WTC11 (cell line): ENCODE measurements around the gene RNF152. TPM values are rescaled to one million over a fixed set of nuclear protein-coding genes. Genes with fewer than 3 reads are reported as not detected.
"Not testable (repeated sequence)": the region's sequence is repeated elsewhere in the genome, so short reads cannot be mapped to it uniquely, and the experiment has no call there.

Source experiments
- ATAC-seq: fragments of 200-7000 bp; cut with Tn5 transposase; 2 replicates; pipeline ENCODE4 v1.10.0; 2021; ENCODE audit warnings: mild to moderate bottlenecking, moderate library complexity
- CTCF ChIA-PET: fragments of 300-600 bp; sonication (Branson Sonifier 250); formaldehyde crosslinking; loops from one replicate; lab custom pipeline; 2021; ENCODE audit warnings: antibody characterized with exemption; lab: Charles Lee
- POLR2A ChIA-PET: fragments of 350-600 bp; sonication (Branson Sonifier 250); formaldehyde crosslinking; loops from one replicate; lab custom pipeline; 2021; ENCODE audit warnings: antibody characterized with exemption; lab: Charles Lee
- DNase-seq: peaks from one replicate; pipeline ENCODE4 v3.0.0; 2021; ENCODE audit warnings: low spot score
- H3K27ac Mint-ChIP-seq: 2 replicates; pipeline ENCODE4 v1.8.0; 2021; ENCODE audit warnings: mixed read lengths
- H3K27me3 Mint-ChIP-seq: 2 replicates; pipeline ENCODE4 v1.8.0; 2021; ENCODE audit warnings: low read depth, mild to moderate bottlenecking, moderate library complexity, mixed read lengths
- H3K36me3 Mint-ChIP-seq: 2 replicates; pipeline ENCODE4 v1.8.0; 2021; ENCODE audit warnings: mixed read lengths
- H3K4me1 Mint-ChIP-seq: 2 replicates; pipeline ENCODE4 v1.8.0; 2022; ENCODE audit warnings: mixed read lengths
- H3K4me3 Mint-ChIP-seq: 2 replicates; pipeline ENCODE4 v1.8.0; 2021; ENCODE audit warnings: mild to moderate bottlenecking, moderate library complexity, mixed read lengths
- H3K9me3 Mint-ChIP-seq: 2 replicates; pipeline ENCODE4 v1.8.0; 2021; ENCODE audit warnings: mixed read lengths
- CBFB ChIP-seq: sonication (generic); formaldehyde crosslinking; IDR thresholded peaks from 2 replicates; pipeline ENCODE4 v1.8.1; 2022; ENCODE audit warnings: mild to moderate bottlenecking, low read depth, missing genetic modification reagents
- CDX4 ChIP-seq: fragments of 250-450 bp; sonication (Bioruptor Pico); IDR thresholded peaks from 2 replicates; pipeline ENCODE4 v1.9.0; 2021; ENCODE audit warnings: moderate library complexity, mild to moderate bottlenecking, inconsistent platforms, borderline replicate concordance
- CREM ChIP-seq: sonication (generic); formaldehyde crosslinking; IDR thresholded peaks from 2 replicates; pipeline ENCODE4 v1.8.1; 2022; ENCODE audit warnings: mild to moderate bottlenecking, missing genetic modification reagents, moderate library complexity
- EMX1 ChIP-seq: fragments of 250-450 bp; sonication (Bioruptor Pico); IDR thresholded peaks from 2 replicates; pipeline ENCODE4 v1.8.0; 2021; ENCODE audit warnings: mild to moderate bottlenecking
- ETV6 ChIP-seq: sonication (generic); formaldehyde crosslinking; IDR thresholded peaks from 2 replicates; pipeline ENCODE4 v1.8.1; 2022; ENCODE audit warnings: mild to moderate bottlenecking, missing genetic modification reagents
- FOXP1 ChIP-seq: sonication (generic); formaldehyde crosslinking; IDR thresholded peaks from 2 replicates; pipeline ENCODE4 v1.8.0; 2022; ENCODE audit warnings: missing genetic modification reagents, mild to moderate bottlenecking, moderate library complexity, borderline replicate concordance
- HMGA2 ChIP-seq: fragments of 250-450 bp; sonication (Bioruptor Pico); IDR thresholded peaks from 2 replicates; pipeline ENCODE4 v1.4.0; 2021; ENCODE audit warnings: mild to moderate bottlenecking, moderate library complexity
- JUN ChIP-seq: sonication (generic); formaldehyde crosslinking; IDR thresholded peaks from 2 replicates; pipeline ENCODE4 v1.8.0; 2023; ENCODE audit warnings: mild to moderate bottlenecking, missing genetic modification reagents
- NFATC4 ChIP-seq: fragments of 250-450 bp; sonication (Bioruptor Pico); IDR thresholded peaks from 2 replicates; pipeline ENCODE4 v1.9.0; 2021; ENCODE audit warnings: mild to moderate bottlenecking
- OVOL2 ChIP-seq: fragments of 250-450 bp; sonication (Bioruptor Pico); IDR thresholded peaks from 2 replicates; pipeline ENCODE4 v1.9.0; 2021; ENCODE audit warnings: mild to moderate bottlenecking, borderline replicate concordance
- PRRX2 ChIP-seq: fragments of 250-450 bp; sonication (Bioruptor Pico); IDR thresholded peaks from 2 replicates; pipeline ENCODE4 v1.8.0; 2021; ENCODE audit warnings: mild to moderate bottlenecking
- RORB ChIP-seq: fragments of 250-450 bp; sonication (Bioruptor Pico); IDR thresholded peaks from 2 replicates; pipeline ENCODE4 v1.9.0; 2021; ENCODE audit warnings: mild to moderate bottlenecking
- ZNF232 ChIP-seq: sonication (generic); formaldehyde crosslinking; IDR thresholded peaks from 2 replicates; pipeline ENCODE4 v1.8.0; 2022; ENCODE audit warnings: mild to moderate bottlenecking, missing genetic modification reagents
- ZNF317 ChIP-seq: sonication (generic); formaldehyde crosslinking; IDR thresholded peaks from 2 replicates; pipeline ENCODE4 v1.8.1; 2023; ENCODE audit warnings: low read depth, mild to moderate bottlenecking, moderate library complexity, missing genetic modification reagents, borderline replicate concordance
- ZNF396 ChIP-seq: fragments of 250-450 bp; sonication (Bioruptor Pico); IDR thresholded peaks from 2 replicates; pipeline ENCODE4 v1.8.0; 2021; ENCODE audit warnings: mild to moderate bottlenecking, moderate library complexity, borderline replicate concordance
- ZNF423 ChIP-seq: fragments of 250-450 bp; sonication (Bioruptor Pico); IDR thresholded peaks from 2 replicates; pipeline ENCODE4 v2.1.2; 2022; ENCODE audit warnings: mild to moderate bottlenecking, moderate library complexity
- ZSCAN18 ChIP-seq: fragments of 250-450 bp; sonication (Bioruptor Pico); IDR thresholded peaks from 2 replicates; pipeline ENCODE4 v2.1.2; 2022; ENCODE audit warnings: mild to moderate bottlenecking, moderate library complexity
- total RNA-seq: library from RNA; stranded (reverse); gene quantifications from 3 replicates; pipeline ENCODE4 v1.2.3, GENCODE V29; 2021
- TF ChIP-seq, protein P1 (sequence below): sonication (generic); formaldehyde crosslinking; IDR thresholded peaks from 2 replicates; pipeline ENCODE4 v1.8.0; 2022; ENCODE audit warnings: mild to moderate bottlenecking, missing genetic modification reagents
- TF ChIP-seq, protein P2 (sequence below): sonication (generic); formaldehyde crosslinking; IDR thresholded peaks from 2 replicates; pipeline ENCODE4 v1.8.1; 2022; ENCODE audit warnings: low read depth, missing genetic modification reagents, borderline replicate concordance
- TF ChIP-seq, protein P3 (sequence below): sonication (generic); formaldehyde crosslinking; IDR thresholded peaks from 2 replicates; pipeline ENCODE4 v1.8.0; 2022; ENCODE audit warnings: mild to moderate bottlenecking, missing genetic modification reagents

RNF152 gene
- total RNA-seq, 1 experiment from 2014 or later = 3.7 TPM

DNA sequence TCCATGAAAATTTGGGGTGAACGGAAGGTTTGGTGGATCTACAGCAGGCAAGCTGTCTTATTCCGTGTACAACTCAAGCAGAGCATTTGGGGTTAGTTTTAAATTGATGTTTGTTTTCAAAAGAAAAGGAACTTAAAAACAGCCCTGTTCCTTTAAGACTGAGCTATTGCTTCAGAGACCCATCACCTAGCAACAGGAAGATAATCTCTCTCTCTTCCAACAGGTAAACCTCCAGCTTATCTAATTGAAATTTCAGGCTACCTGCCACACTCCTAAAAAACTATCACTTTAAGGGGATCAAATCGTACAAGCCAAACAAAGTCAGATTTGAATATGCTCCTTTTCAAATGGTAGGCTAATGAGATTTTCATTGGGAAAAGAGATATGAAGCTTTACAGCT, 101.8 kb downstream of the RNF152 start:
- no peak overlapping the region for H3K27ac Mint-ChIP-seq
- no peak for DNase-seq
- H3K4me1 Mint-ChIP-seq = peaks cover 11% of the 10 kb centered on the region
- H3K36me3 Mint-ChIP-seq = peaks cover 17% of the 10 kb centered on the region
- TF ChIP-seq ETV6 (no peak), CBFB (CRISPR knock-in tag) (no peak), ZNF423 (CRISPR knock-in tag) (no peak), JUN (no peak), PRRX2 (CRISPR knock-in tag) (no peak), CDX4 (no peak), CREM (no peak), ZNF317 (no peak), RORB (no peak), ZSCAN18 (no peak), EMX1 (no peak), FOXP1 (CRISPR knock-in tag) (no peak), ZNF232 (CRISPR knock-in tag) (no peak), NFATC4 (CRISPR knock-in tag) (no peak), ZNF396 (CRISPR knock-in tag) (no peak), OVOL2 (CRISPR knock-in tag) (no peak), HMGA2 (CRISPR knock-in tag) (no peak)
- TF ChIP-seq, protein P1, sequence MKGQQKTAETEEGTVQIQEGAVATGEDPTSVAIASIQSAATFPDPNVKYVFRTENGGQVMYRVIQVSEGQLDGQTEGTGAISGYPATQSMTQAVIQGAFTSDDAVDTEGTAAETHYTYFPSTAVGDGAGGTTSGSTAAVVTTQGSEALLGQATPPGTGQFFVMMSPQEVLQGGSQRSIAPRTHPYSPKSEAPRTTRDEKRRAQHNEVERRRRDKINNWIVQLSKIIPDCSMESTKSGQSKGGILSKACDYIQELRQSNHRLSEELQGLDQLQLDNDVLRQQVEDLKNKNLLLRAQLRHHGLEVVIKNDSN (CRISPR knock-in tag) = no peak
- TF ChIP-seq, protein P2, sequence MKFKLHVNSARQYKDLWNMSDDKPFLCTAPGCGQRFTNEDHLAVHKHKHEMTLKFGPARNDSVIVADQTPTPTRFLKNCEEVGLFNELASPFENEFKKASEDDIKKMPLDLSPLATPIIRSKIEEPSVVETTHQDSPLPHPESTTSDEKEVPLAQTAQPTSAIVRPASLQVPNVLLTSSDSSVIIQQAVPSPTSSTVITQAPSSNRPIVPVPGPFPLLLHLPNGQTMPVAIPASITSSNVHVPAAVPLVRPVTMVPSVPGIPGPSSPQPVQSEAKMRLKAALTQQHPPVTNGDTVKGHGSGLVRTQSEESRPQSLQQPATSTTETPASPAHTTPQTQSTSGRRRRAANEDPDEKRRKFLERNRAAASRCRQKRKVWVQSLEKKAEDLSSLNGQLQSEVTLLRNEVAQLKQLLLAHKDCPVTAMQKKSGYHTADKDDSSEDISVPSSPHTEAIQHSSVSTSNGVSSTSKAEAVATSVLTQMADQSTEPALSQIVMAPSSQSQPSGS (CRISPR knock-in tag) = no peak
- TF ChIP-seq, protein P3, sequence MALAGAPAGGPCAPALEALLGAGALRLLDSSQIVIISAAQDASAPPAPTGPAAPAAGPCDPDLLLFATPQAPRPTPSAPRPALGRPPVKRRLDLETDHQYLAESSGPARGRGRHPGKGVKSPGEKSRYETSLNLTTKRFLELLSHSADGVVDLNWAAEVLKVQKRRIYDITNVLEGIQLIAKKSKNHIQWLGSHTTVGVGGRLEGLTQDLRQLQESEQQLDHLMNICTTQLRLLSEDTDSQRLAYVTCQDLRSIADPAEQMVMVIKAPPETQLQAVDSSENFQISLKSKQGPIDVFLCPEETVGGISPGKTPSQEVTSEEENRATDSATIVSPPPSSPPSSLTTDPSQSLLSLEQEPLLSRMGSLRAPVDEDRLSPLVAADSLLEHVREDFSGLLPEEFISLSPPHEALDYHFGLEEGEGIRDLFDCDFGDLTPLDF (CRISPR knock-in tag) = no peak
- no peaks in the 10 kb centered on the region for H3K27me3 Mint-ChIP-seq
- peaks cover 27% of the 10 kb centered on the region for H3K9me3 Mint-ChIP-seq
- no peak for ATAC-seq
- ChIA-PET CTCF (interaction anchor here (0.7 kb wide), 1 partner anchor 209 kb away, joined by 3 read pairs; no protein-coding TSS in a partner anchor), POLR2A (no interaction called here)
- no peak overlapping the region for H3K4me3 Mint-ChIP-seq

DNA sequence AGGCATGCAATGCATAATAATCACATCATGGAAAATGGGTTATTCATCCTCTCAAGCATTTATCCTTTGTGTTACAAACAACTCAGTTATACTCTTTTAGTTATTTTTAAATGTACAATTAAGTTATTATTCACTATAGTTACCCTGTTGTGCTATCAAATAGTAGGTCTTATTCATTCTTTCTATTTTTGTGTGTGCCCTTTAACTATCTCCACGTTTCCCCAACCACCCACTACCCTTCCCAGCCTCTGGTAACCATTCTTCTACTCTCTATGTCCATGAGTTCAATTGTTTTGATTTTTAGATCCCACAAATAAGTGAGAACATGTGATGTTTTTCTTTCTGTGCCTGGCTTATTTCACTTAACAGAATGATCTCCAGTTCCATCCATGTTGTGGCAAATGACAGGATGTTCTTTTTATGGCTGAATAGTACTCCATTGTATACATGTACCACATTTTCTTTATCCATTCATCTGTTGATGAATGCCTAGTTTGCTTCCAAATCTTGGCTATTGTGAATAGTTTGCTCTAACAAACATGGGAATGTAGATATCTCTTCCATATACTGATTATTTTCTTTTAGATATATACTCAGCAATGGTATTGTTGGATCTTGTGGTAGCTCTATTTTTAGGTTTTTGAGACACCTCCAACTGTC, 105.7 kb downstream of the RNF152 start:
- CTCF ChIA-PET, H3K4me3 Mint-ChIP-seq, POLR2A ChIA-PET, ATAC-seq, H3K27me3 Mint-ChIP-seq, H3K27ac Mint-ChIP-seq, H3K4me1 Mint-ChIP-seq, DNase-seq: not testable (repeated sequence)
- H3K36me3 Mint-ChIP-seq = peaks cover 17% of the 10 kb centered on the region
- H3K9me3 Mint-ChIP-seq = peaks cover 27% of the 10 kb centered on the region
